H1 (cell line): Measurements from ENCODE around the gene LTBR. TPM values are rescaled to one million over a fixed set of nuclear protein-coding genes. Genes with fewer than 3 reads are reported as not detected.

Experiments
- CTCF ChIA-PET: fragments of 300-600 bp; sonication (Branson Sonifier 250); formaldehyde crosslinking; loops from one replicate; lab custom pipeline; 2021; ENCODE audit not compliant: partially characterized antibody; lab: Charles Lee
- POLR2A ChIA-PET: fragments of 300-600 bp; sonication (Branson Sonifier 250); formaldehyde crosslinking; loops from one replicate; lab custom pipeline; 2021; ENCODE audit warnings: inconsistent platforms; ENCODE audit not compliant: partially characterized antibody; lab: Charles Lee
- DNase-seq, 2 experiments: peaks; one replicate each; pipeline versions ENCODE4 v3.0.0 to v3.0.0-alpha.2; 2010 to 2022; ENCODE audit warnings: low spot score in 2 of 2, low read depth in 1 of 2, mixed read lengths in 1 of 2
- FAIRE-seq: peaks from 2 replicates; lab custom pipeline; 2011; peaks lifted over from hg19 to GRCh38; lab: Jason Lieb, UNC
- H2AFZ ChIP-seq: 2 replicates; pipeline ENCODE4 v1.8.1; 2012; ENCODE audit warnings: low read length, inconsistent platforms
- H2AK5ac ChIP-seq: 2 replicates; pipeline ENCODE4 v1.6.1; 2013; ENCODE audit warnings: low read depth, low read length
- H2BK120ac ChIP-seq: replicated peaks from 2 replicates; pipeline ENCODE3; 2013; ENCODE audit warnings: low read depth, low read length, inconsistent platforms
- H2BK12ac ChIP-seq: 2 replicates; pipeline ENCODE4 v1.6.1; 2013; ENCODE audit warnings: low read depth, low read length
- H2BK15ac ChIP-seq: 2 replicates; pipeline ENCODE4 v1.6.1; 2013; ENCODE audit warnings: low read length
- H2BK20ac ChIP-seq: 2 replicates; pipeline ENCODE4 v1.6.1; 2013; ENCODE audit warnings: low read length
- H2BK5ac ChIP-seq: 2 replicates; pipeline ENCODE4 v1.6.1; 2013; ENCODE audit warnings: low read depth, low read length
- H3K14ac ChIP-seq: 2 replicates; pipeline ENCODE4 v1.6.1; 2013; ENCODE audit warnings: inconsistent platforms; ENCODE audit not compliant: insufficient read length
- H3K18ac ChIP-seq: 2 replicates; pipeline ENCODE4 v1.6.1; 2013; ENCODE audit warnings: low read length; ENCODE audit errors: extremely low read depth
- H3K23ac ChIP-seq: 2 replicates; pipeline ENCODE4 v1.6.1; 2013; ENCODE audit warnings: inconsistent platforms; ENCODE audit not compliant: insufficient read length
- H3K23me2 ChIP-seq: 2 replicates; pipeline ENCODE4 v1.6.1; 2013; ENCODE audit warnings: low read depth, low read length
- H3K27ac ChIP-seq: 2 replicates; pipeline ENCODE4 v1.6.1; 2011; ENCODE audit warnings: low read depth, low read length, inconsistent platforms
- H3K27me3 ChIP-seq, 4 experiments: replicated peaks in 1 of 4; 1 replicate in 1 of 4; 2 replicates in 3 of 4; pipeline versions ENCODE4 v1.6.1 to v1.8.1; 2011 to 2013; ENCODE audit warnings: low read length in 3 of 4, mild to moderate bottlenecking in 3 of 4, inconsistent platforms in 2 of 4, mixed read lengths in 2 of 4, moderate library complexity in 1 of 4; ENCODE audit not compliant: control insufficient read depth in 3 of 4, insufficient read depth in 3 of 4; ENCODE audit errors: extremely low read depth in 1 of 4
- H3K36me3 ChIP-seq, 4 experiments: 2 replicates each; pipeline versions ENCODE4 v1.6.1 to v1.8.1; 2011 to 2013; ENCODE audit warnings: mild to moderate bottlenecking in 4 of 4, low read length in 3 of 4, moderate library complexity in 2 of 4, control low read depth in 1 of 4, inconsistent platforms in 1 of 4; ENCODE audit not compliant: insufficient read depth in 4 of 4, control insufficient read depth in 2 of 4
- H3K4ac ChIP-seq: replicated peaks from 2 replicates; pipeline ENCODE3; 2013; ENCODE audit warnings: low read length, low read depth, mixed read lengths, inconsistent platforms; ENCODE audit not compliant: insufficient read length
- H3K4me1 ChIP-seq, 4 experiments: replicated peaks in 1 of 4; 1 replicate in 1 of 4; 2 replicates in 3 of 4; pipeline versions ENCODE4 v1.6.1 to v1.8.1; 2011 to 2013; ENCODE audit warnings: low read length in 3 of 4, inconsistent platforms in 2 of 4, mixed read lengths in 1 of 4; ENCODE audit not compliant: insufficient read depth in 4 of 4, control insufficient read depth in 3 of 4
- H3K4me2 ChIP-seq, 2 experiments: 2 replicates each; pipeline versions ENCODE4 v1.6.1 to v1.8.1; 2011 to 2013; ENCODE audit warnings: low read depth in 2 of 2, low read length in 2 of 2, control low read depth in 1 of 2, inconsistent platforms in 1 of 2, mild to moderate bottlenecking in 1 of 2; ENCODE audit not compliant: insufficient read depth in 1 of 2
- H3K4me3 ChIP-seq, 4 experiments: fragments of 200-600, 300-600 bp in 1 of 4; sonication (generic), shearing (Covaris generic), sonication (Bioruptor Twin) in 1 of 4; 2 replicates each; pipeline versions ENCODE4 v1.5.1 to v1.8.1; 2011 to 2016; ENCODE audit warnings: low read length in 4 of 4, low read depth in 3 of 4, control low read depth in 2 of 4, inconsistent platforms in 2 of 4, mild to moderate bottlenecking in 2 of 4, mixed read lengths in 1 of 4, moderate library complexity in 1 of 4; ENCODE audit not compliant: insufficient read depth in 2 of 4; ENCODE audit errors: extremely low read depth in 1 of 4
- H3K56ac ChIP-seq: replicated peaks from 2 replicates; pipeline ENCODE3; 2013; ENCODE audit warnings: low read depth, mild to moderate bottlenecking, mixed read lengths, low read length, inconsistent platforms; ENCODE audit not compliant: insufficient read length
- H3K79me1 ChIP-seq: 2 replicates; pipeline ENCODE4 v1.6.1; 2013; ENCODE audit warnings: low read depth, low read length, control low read depth
- H3K79me2 ChIP-seq, 2 experiments: 2 replicates each; pipeline versions ENCODE4 v1.6.1 to v1.8.1; 2012 to 2013; ENCODE audit warnings: low read length in 2 of 2, mild to moderate bottlenecking in 2 of 2, inconsistent platforms in 1 of 2; ENCODE audit not compliant: insufficient read depth in 2 of 2, control insufficient read depth in 1 of 2
- H3K9ac ChIP-seq, 4 experiments: replicated peaks in 1 of 4; 1 replicate in 1 of 4; 2 replicates in 3 of 4; pipeline versions ENCODE4 v1.6.1 to v1.8.1; 2011 to 2013; ENCODE audit warnings: low read depth in 3 of 4, low read length in 3 of 4, control low read depth in 2 of 4, mild to moderate bottlenecking in 2 of 4, moderate library complexity in 2 of 4, inconsistent platforms in 1 of 4; ENCODE audit errors: extremely low read depth in 1 of 4
- H3K9me3 ChIP-seq, 2 experiments: 2 replicates each; pipeline versions ENCODE4 v1.6.1 to v1.8.1; 2012 to 2013; ENCODE audit warnings: mild to moderate bottlenecking in 2 of 2, moderate library complexity in 2 of 2, control low read depth in 1 of 2, inconsistent platforms in 1 of 2, low read depth in 1 of 2, low read length in 1 of 2, mixed read lengths in 1 of 2; ENCODE audit not compliant: insufficient read depth in 2 of 2
- H4K20me1 ChIP-seq, 2 experiments: replicated peaks in 1 of 2; 2 replicates each; pipeline versions ENCODE3 to v1.8.1; 2011 to 2013; ENCODE audit warnings: inconsistent platforms in 2 of 2, low read length in 2 of 2, mild to moderate bottlenecking in 1 of 2; ENCODE audit not compliant: insufficient read depth in 2 of 2, control insufficient read depth in 1 of 2
- H4K5ac ChIP-seq: 2 replicates; pipeline ENCODE4 v1.6.1; 2013; ENCODE audit warnings: low read length, low read depth, mixed read lengths, inconsistent platforms; ENCODE audit not compliant: insufficient read length
- H4K8ac ChIP-seq: 2 replicates; pipeline ENCODE4 v1.8.0; 2013; ENCODE audit warnings: mild to moderate bottlenecking, moderate library complexity, low read length, inconsistent platforms; ENCODE audit not compliant: insufficient read depth; ENCODE audit errors: extremely low read depth
- H4K91ac ChIP-seq: replicated peaks from 2 replicates; pipeline ENCODE3; 2013; ENCODE audit warnings: low read length, mixed read lengths, inconsistent platforms; ENCODE audit not compliant: insufficient read length
- BCL11A ChIP-seq, 2 experiments: IDR thresholded peaks; one replicate each; pipeline ENCODE4 v1.6.1; 2011; ENCODE audit warnings: low read depth in 2 of 2, low read length in 2 of 2, mild to moderate bottlenecking in 2 of 2
- CBX5 ChIP-seq: fragments of 300-800, 300-1000 bp; sonication (generic); IDR thresholded peaks from 2 replicates; pipeline ENCODE4 v1.7.1; 2016; ENCODE audit warnings: antibody characterized with exemption, low read length, low read depth
- CHD1 ChIP-seq: IDR thresholded peaks from 2 replicates; pipeline ENCODE4 v1.6.1; 2012; ENCODE audit warnings: low read depth, low read length, improper control_type of control experiment
- CREB1 ChIP-seq: IDR thresholded peaks from 2 replicates; pipeline ENCODE4 v1.6.1; 2012; ENCODE audit warnings: inconsistent platforms
- EP300 ChIP-seq, 2 experiments: IDR thresholded peaks; 1 replicate in 1 of 2; 2 replicates in 1 of 2; pipeline ENCODE4 v1.6.1; 2011 to 2012; ENCODE audit warnings: low read depth in 2 of 2, low read length in 2 of 2, mild to moderate bottlenecking in 2 of 2, borderline replicate concordance in 1 of 2, inconsistent platforms in 1 of 2, moderate library complexity in 1 of 2
- GTF2F1 ChIP-seq: IDR thresholded peaks from 2 replicates; pipeline ENCODE4 v1.6.1; 2012; ENCODE audit warnings: low read depth, low read length, improper control_type of control experiment, borderline replicate concordance
- JUN ChIP-seq: IDR thresholded peaks from 2 replicates; pipeline ENCODE4 v1.6.1; 2011; ENCODE audit warnings: low read depth, mild to moderate bottlenecking, improper control_type of control experiment, low read length
- MAX ChIP-seq: IDR thresholded peaks from 2 replicates; pipeline ENCODE4 v1.6.1; 2012; ENCODE audit warnings: inconsistent platforms
- RXRA ChIP-seq: IDR thresholded peaks from 2 replicates; pipeline ENCODE4 v1.6.1; 2011; ENCODE audit warnings: low read depth, mild to moderate bottlenecking, low read length, moderate library complexity; ENCODE audit not compliant: insufficient read depth
- SIN3A ChIP-seq, 2 experiments: IDR thresholded peaks in 1 of 2; conservative IDR thresholded peaks in 1 of 2; 2 replicates each; pipeline ENCODE4 v1.6.1; 2011 to 2012; ENCODE audit warnings: low read length in 2 of 2, improper control_type of control experiment in 1 of 2, low read depth in 1 of 2, mild to moderate bottlenecking in 1 of 2
- SP4 ChIP-seq: IDR thresholded peaks from 2 replicates; pipeline ENCODE4 v1.6.1; 2012; ENCODE audit warnings: low read length, inconsistent platforms
- TBP ChIP-seq: IDR thresholded peaks from 2 replicates; pipeline ENCODE4 v1.6.1; 2011; ENCODE audit warnings: low read depth, low read length, improper control_type of control experiment
- USF2 ChIP-seq: IDR thresholded peaks from 2 replicates; pipeline ENCODE4 v1.6.1; 2011; ENCODE audit warnings: low read length, improper control_type of control experiment
- WGBS, 2 experiments: shearing (Covaris generic) in 1 of 2; methylation state at CpG; one replicate each; pipeline versions ENCODE4 v1.1.6 to v1.1.7; 2013 to 2015; ENCODE audit warnings: low lambda C conversion rate in 2 of 2, mixed read lengths in 2 of 2, inconsistent platforms in 1 of 2, low coverage in 1 of 2, missing lambda C conversion rate in 1 of 2; ENCODE audit not compliant: insufficient replicate concordance in 2 of 2, insufficient coverage in 1 of 2, insufficient read length in 1 of 2; ENCODE audit errors: extremely low coverage in 1 of 2, missing lambda C conversion rate in 1 of 2; 5-methylcytosine and 5-hydroxymethylcytosine counted together
- polyA plus RNA-seq, 7 experiments: library from polyadenylated mRNA; depleted of rRNA in 3 of 7; stranded (reverse) in 5 of 7; unstranded in 2 of 7; fragments of >200 nt in 5 of 7; fragments of 200-250 nt in 2 of 7; gene quantifications; 1 replicate in 5 of 7; 2 replicates in 1 of 7; 4 replicates in 1 of 7; pipeline versions ENCODE4 v1.2.1 to v1.2.3, GENCODE V29; 2011 to 2013; ENCODE audit warnings: missing spikeins in 2 of 7, mixed read lengths in 2 of 7
- total RNA-seq: library from RNA; stranded (reverse); fragmentation: NEBNext Ultra II Directional; extraction: Animal tissue kit (Norgen Biotek cat#: 25700); gene quantifications from 2 replicates; pipeline ENCODE4 v1.2.1, GENCODE V29; 2021

LTBR gene
- total and polyA plus RNA-seq, 2 of the 8 experiments (the other 6 are each of a cell fraction or from before 2014, with no cell fraction given), result 5.1 to 6.3 TPM

DNA sequence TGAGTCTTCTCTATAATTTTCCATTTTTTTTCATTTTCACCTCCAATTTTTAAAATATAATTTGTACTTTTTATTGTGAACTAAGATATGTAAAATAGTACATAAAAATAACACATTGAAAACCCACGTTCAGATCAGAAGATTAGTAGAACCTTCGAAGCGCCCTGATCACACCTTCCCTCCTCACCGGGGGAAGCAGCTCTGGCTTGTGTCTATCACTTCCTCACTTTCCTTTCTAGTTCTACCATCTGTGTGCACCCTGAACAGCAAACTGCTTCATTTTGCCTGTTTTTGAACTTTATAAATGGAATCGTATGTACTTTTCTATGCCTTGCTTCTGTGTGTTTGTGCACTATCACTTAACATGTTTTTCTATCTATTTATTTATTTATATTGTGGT is 49.0 kb downstream of the LTBR start:
- Histone ChIP-seq H3K23me2 (no peaks in the 10 kb centered on the region), H3K23ac (no peak overlapping the region), H3K9ac (no peak overlapping the region), H2AFZ (no peak overlapping the region; the same call in 1 of the 2 replicates), H3K27ac (no peak overlapping the region), H3K36me3 (no peaks in the 10 kb centered on the region), H3K18ac (no peak overlapping the region), H3K79me1 (no peaks in the 10 kb centered on the region), H3K9me3 (no peaks in the 10 kb centered on the region), H2BK120ac (peak overlapping the region; percentile 28), H2BK12ac (no peak overlapping the region; the same call in 1 of the 2 replicates), H3K79me2 (no peaks in the 10 kb centered on the region), H3K4me2 (no peak overlapping the region), H4K20me1 (no peaks in the 10 kb centered on the region), H3K4me3 (no peak overlapping the region), H3K4me1 (peaks cover 0 to 8% (median under 1%) of the 10 kb centered on the region in 4 experiments; a peak in 3 of 7 replicates), H2BK15ac (0 out of 2 replicates have a peak overlapping the region, but pooled peaks have one; percentile 18), H3K4ac (no peak overlapping the region), H3K27me3 (no peaks in the 10 kb centered on the region), H4K91ac (no peak overlapping the region), H2AK5ac (no peak overlapping the region), H4K8ac (no peak overlapping the region), H3K56ac (no peak overlapping the region), H2BK5ac (no peak overlapping the region), H2BK20ac (no peak overlapping the region), H4K5ac (no peak overlapping the region), H3K14ac (no peak overlapping the region)
- FAIRE-seq (no peak), DNase-seq (no peak)
- ChIA-PET POLR2A (interaction anchor here (1.9 to 4.4 kb wide), 4 partner anchors 18 to 97 kb away, joined by 3 to 23 read pairs (median 16); partner anchors contain the start of genes TAPBPL and VAMP1), CTCF (interaction anchor here (0.6 to 4.1 kb wide), 7 partner anchors 10 to 107 kb away, joined by 3 to 33 read pairs (median 5); partner anchors contain the start of gene CD27)
- WGBS, 2 experiments, result 84% methylated on average over 5 of the region's 5 CpGs; no CpG with 5 or more reads in 1 of the 2 experiments
- TF ChIP-seq EP300 (IDR thresholded peaks at IDR 0.05; ENCODE audit: borderline replicate concordance in 1 of 2, low read depth in 2 of 2, low read length in 2 of 2), result no peak
- no peak for TF ChIP-seq CREB1
- no peak for TF ChIP-seq SIN3A (conservative IDR thresholded peaks at IDR 0.05 in 1 of 2, IDR thresholded peaks at IDR 0.05 in 1 of 2; ENCODE audit: low read depth in 1 of 2, low read length in 2 of 2)
- no peak for TF ChIP-seq BCL11A (IDR thresholded peaks at IDR 0.05; ENCODE audit: low read depth in 2 of 2, low read length in 2 of 2)
- TF ChIP-seq JUN, result no peak
- no peak for TF ChIP-seq GTF2F1
- TF ChIP-seq MAX, result no peak
- TF ChIP-seq CBX5, result no peak
- TF ChIP-seq USF2, result no peak
- no peak for TF ChIP-seq TBP
- TF ChIP-seq SP4, result no peak
- no peak for TF ChIP-seq CHD1
- no peak for TF ChIP-seq RXRA
